Skeletal muscle tissue (tissue), 4 donors: ENCODE measurements around the gene ZNF799. TPM values are rescaled to one million over a fixed set of nuclear protein-coding genes. Genes with fewer than 3 reads are reported as not detected.
A peak's percentile ranks its signal among the peaks of the same experiment; 100 is the strongest.
"Not testable (repeated sequence)": the region's sequence is repeated elsewhere in the genome, so short reads cannot be mapped to it uniquely, and the experiment has no call there.

ENCODE experiments used
- H3K27ac ChIP-seq: one replicate; pipeline ENCODE4 v1.7.0; 2013; ENCODE audit warnings: mild to moderate bottlenecking, low read depth, low read length, inconsistent platforms
- H3K27me3 ChIP-seq, 3 donors: one replicate each; pipeline ENCODE4 v1.7.0; 2013; ENCODE audit warnings: low read length in 3 of 3; ENCODE audit not compliant: control insufficient read depth in 3 of 3, insufficient read depth in 3 of 3
- H3K36me3 ChIP-seq, 3 donors: one replicate each; pipeline ENCODE4 v1.7.0; 2013; ENCODE audit warnings: low read length in 3 of 3; ENCODE audit not compliant: control insufficient read depth in 3 of 3, insufficient read depth in 3 of 3
- H3K4me1 ChIP-seq, 3 donors: one replicate each; pipeline ENCODE4 v1.7.0; 2013; ENCODE audit warnings: low read length in 3 of 3, mild to moderate bottlenecking in 3 of 3; ENCODE audit not compliant: control insufficient read depth in 3 of 3, insufficient read depth in 3 of 3
- H3K4me3 ChIP-seq, 3 donors: one replicate each; pipeline ENCODE4 v1.7.0; 2013; ENCODE audit warnings: low read length in 3 of 3
- H3K9ac ChIP-seq, 3 donors: one replicate each; pipeline ENCODE4 v1.7.0; 2013; ENCODE audit warnings: low read length in 3 of 3, mild to moderate bottlenecking in 3 of 3, moderate library complexity in 2 of 3, low read depth in 1 of 3
- H3K9me3 ChIP-seq, 3 donors: one replicate each; pipeline ENCODE4 v1.7.0; 2013; ENCODE audit warnings: low read length in 3 of 3; ENCODE audit not compliant: control insufficient read depth in 3 of 3
- total RNA-seq: library from RNA; depleted of rRNA; stranded (reverse); fragments of >200 nt; gene quantifications from one replicate; pipeline ENCODE4 v1.2.3, GENCODE V29; 2014
- donor health status: Osteomylitis.

The ZNF799 gene
- total RNA-seq, 1 donor from 2014 or later: 5.7 TPM

DNA sequence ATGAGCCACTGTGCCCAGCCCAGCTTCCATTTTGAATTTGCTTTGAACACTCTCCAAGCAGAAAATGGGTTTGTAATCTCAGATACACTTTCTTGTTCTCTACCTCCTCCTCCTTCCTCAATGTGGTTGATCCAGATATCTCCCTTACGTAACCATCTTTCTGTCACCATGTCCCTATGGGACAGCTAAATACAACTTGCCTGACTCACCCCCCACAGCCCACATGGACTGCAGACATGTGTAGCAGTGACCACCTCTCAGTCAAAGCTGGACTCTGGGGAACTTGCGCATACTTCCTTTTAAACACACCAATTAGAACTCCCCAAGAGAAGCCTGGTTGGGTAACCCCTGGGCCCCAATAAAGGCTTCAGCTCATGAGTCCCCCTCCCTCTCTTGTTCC lies 10.8 kb upstream of the ZNF799 start:
- Histone ChIP-seq H3K4me3 (no peak overlapping the region), H3K9me3 (peaks cover 0 to 2% (median 0%) of the 10 kb centered on the region in 3 donors), H3K4me1 (no peaks in the 10 kb centered on the region), H3K9ac (no peak overlapping the region), H3K27ac (no peak overlapping the region), H3K36me3 (no peaks in the 10 kb centered on the region), H3K27me3 (no peaks in the 10 kb centered on the region)

DNA sequence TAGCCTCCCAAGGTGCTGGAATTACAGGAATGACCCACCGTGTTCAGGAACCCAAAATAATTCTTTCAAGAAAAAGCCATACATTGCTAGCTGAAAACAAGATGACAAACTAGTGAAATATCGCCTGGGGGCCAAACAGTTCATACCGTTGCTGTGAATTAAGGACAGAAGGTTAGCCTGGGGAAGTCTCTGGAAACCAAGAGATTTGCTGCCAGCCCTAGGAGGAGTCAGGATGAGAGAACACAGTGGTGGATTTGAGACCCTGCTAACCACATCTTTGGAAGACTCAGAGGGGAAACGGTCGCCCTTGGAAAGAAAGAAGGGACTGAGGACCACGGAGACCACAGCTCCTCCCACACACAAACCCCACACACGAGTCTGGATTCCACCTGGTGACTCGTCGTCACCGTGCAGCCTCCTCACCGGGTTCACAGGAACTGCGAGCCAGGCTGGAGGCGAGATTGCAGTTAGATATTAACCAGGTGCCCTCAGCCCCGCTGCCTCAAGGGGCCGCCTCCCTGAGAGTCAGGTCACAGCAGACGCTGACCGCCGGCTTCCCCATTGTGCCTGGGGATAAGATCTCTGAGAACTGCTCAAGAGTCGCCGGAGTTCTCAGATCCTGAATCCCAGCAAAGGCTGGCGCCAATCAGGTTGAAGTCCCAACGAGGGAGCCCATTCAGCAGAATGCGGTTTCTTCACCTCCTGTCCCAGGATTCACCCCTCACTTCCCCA lies 1.0 kb downstream of the ZNF799 start:
- H3K4me1 ChIP-seq, H3K27me3 ChIP-seq, H3K9me3 ChIP-seq, H3K36me3 ChIP-seq: not testable (repeated sequence)
- H3K9ac ChIP-seq: peak overlapping the region; percentile 82 to 85 (median 85)
- peak overlapping the region; percentile 85 to 93 (median 87) for H3K4me3 ChIP-seq
- peak overlapping the region; percentile 77 for H3K27ac ChIP-seq

DNA sequence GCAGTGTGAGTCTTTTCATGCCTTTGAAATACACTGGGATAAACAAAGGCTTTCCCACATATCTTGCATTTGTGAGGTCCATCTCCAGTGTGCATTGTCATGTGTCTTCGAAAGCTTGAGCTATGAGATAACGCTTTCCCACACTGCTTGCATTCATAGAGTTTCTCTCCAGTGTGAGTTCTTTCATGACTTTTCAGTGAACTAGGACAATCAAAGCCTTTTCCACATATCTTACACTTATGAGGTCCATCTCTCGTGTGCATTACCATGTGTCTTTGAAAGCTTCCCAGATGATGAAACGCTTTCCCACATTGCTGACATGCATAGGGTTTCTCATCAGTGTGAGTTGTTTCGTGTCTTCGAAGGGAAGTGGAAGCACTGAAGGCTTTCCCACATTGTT lies 9.9 kb downstream of the ZNF799 start:
- not testable (repeated sequence) for H3K9ac ChIP-seq, H3K4me1 ChIP-seq, H3K9me3 ChIP-seq, H3K4me3 ChIP-seq, H3K27me3 ChIP-seq, H3K27ac ChIP-seq
- peaks cover 11 to 20% (median 16%) of the 10 kb centered on the region in 3 donors for H3K36me3 ChIP-seq

DNA sequence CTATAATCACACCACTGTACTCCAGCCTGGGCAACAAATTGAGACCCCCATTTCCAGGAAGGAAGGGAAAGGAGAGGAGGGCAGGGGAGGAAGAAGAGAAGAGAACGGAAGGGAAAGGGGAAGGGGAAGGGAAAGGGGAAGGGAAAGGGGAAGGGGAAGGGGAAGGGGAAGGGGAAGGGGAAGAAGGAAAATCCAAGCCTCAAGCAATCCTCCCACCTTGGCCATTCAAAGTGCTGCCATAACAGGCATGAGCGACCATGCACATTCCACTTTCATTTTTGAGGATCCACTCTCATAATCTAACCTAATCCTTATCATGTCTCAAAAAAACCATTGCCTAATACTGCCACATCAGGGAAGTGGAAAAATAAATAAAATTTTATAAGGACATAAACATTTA lies 14.7 kb downstream of the ZNF799 start:
- not testable (repeated sequence) for H3K27me3 ChIP-seq, H3K4me3 ChIP-seq, H3K27ac ChIP-seq, H3K9ac ChIP-seq, H3K4me1 ChIP-seq, H3K9me3 ChIP-seq
- peaks cover 13 to 25% (median 20%) of the 10 kb centered on the region in 3 donors for H3K36me3 ChIP-seq

DNA sequence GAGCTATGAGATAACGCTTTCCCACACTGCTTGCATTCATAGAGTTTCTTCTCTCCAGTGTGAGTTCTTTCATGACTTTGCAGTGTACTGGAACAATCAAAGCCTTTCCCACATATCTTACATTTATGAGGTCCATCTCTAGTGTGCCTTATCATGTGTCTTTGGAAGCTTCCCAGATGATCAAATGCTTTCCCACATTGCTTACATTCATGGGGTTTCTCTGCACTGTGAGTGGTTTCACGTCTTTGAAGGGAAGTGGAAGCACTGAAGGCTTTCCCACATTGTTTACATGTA lies 20.7 kb downstream of the ZNF799 start:
- no peak overlapping the region for H3K9ac ChIP-seq
- H3K4me1 ChIP-seq: no peaks in the 10 kb centered on the region
- peak overlapping the region in 1 of 3 donors; percentile 30 for H3K4me3 ChIP-seq
- H3K36me3 ChIP-seq: peaks cover 16 to 33% (median 24%) of the 10 kb centered on the region in 3 donors
- no peak overlapping the region for H3K27ac ChIP-seq
- peaks cover 0 to 23% (median 8%) of the 10 kb centered on the region in 3 donors for H3K9me3 ChIP-seq
- H3K27me3 ChIP-seq: no peaks in the 10 kb centered on the region

DNA sequence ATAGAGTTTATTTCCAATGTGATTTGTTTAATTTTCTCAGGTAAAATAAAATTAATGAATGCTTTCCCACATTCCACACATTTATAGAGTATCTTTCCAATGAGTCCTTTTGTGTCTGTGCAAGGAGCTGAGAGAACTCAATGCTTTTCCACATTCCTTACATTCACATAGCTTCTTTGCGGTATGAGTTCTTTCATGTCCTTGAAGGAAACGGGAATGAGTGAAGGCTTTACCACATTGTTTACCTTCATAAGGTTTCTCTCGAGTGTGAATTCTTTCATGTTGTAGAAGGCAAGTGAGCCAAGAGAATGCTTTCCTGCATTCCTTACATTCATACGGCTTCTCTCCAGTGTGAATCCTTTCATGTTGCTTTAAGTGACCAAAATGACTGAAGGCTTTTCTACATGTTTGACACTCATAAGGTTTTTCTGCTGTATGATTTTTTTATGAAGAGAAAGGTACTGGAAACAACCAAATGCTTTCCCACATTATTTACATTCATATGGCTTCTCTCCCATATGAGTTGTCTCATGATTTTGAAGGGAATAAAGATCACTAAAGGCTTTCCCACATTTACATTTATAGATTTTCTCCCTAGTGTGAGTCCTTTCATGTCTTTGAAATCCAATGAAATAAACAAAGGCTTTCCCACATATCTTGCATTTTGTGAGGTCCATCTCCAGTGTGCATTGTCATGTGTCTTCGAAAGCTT lies 21.2 kb downstream of the ZNF799 start:
- Histone ChIP-seq H3K27ac (no peak overlapping the region), H3K27me3 (no peaks in the 10 kb centered on the region), H3K36me3 (peaks cover 16 to 33% (median 24%) of the 10 kb centered on the region in 3 donors), H3K9me3 (peaks cover 0 to 23% (median 8%) of the 10 kb centered on the region in 3 donors), H3K4me1 (no peaks in the 10 kb centered on the region), H3K4me3 (no peak overlapping the region), H3K9ac (no peak overlapping the region)

DNA sequence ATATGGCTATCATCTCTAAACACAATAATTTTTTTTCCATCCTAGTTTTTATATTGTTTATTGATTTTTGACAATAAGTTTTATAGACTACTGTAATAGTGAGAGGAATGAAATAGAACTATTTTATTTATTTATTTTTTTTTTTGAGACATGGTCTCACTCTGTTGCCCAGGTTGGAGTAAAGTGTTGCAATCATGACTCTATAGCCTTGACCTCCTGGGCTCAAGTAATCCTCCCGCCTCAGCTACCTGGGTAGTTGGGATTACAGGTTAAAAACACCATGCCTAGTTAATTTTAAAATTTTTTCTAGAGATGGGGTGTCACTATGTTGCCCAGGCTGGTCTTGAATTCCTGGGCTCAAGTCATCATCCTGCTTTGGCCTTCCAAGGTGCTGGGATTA lies 27.0 kb downstream of the ZNF799 start:
- Histone ChIP-seq H3K4me1 (no peaks in the 10 kb centered on the region), H3K27me3 (no peaks in the 10 kb centered on the region), H3K9ac (no peak overlapping the region), H3K9me3 (peaks cover 0 to 6% (median 3%) of the 10 kb centered on the region in 3 donors), H3K27ac (no peak overlapping the region), H3K4me3 (no peak overlapping the region), H3K36me3 (peaks cover 0 to 4% (median 0%) of the 10 kb centered on the region in 3 donors)

DNA sequence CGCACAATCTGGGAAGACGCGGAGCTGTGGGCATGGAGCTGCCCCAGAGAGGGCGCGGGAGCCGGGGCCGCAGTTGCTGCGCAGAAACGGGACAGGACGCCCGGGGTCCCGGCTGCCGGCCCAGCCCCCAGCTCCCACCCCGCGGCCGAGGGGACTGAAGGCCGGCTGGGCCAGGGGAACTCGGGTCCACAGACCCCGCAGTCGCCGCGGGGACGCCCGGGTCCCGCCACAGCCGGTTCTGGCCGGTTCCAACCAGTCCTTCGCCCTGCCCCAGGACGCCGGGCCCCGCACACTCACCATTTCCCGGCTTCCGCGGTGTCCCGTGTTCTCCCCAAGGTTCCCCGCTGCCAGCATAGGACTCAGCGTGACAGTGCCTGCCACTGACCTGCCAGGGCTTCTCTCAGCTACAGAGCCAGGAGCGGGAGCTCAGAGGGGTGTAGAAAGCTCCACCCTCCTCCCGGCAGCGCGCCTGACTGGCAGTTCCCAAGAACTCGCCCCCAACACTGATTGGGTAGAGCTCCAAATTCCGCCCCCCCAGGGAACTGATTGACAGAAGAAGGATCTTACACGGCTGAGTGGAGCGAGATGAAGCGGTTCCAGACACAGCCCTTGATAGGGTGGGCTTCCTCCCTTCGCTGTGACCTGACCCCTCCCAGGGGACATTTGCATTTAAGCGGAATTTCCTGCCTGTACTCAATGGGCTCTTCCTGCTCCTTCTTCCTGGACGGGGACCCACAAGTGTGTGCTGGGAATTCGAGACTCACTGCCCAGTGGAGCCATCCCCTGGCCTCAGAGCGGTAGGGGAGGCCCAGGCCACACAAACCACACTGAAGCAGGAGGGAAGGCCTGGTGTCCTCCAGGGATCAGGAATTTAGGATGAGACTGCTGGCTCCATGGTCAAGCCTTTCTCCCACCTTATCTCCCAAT lies 35.6 kb downstream of the ZNF799 start, which contains the start of gene ZNF442:
TSS of gene ZNF442 (minus strand) at position 448 of the 927 bp plus-strand sequence. CDS start 2,052 bp downstream, outside the sequence.
- H3K27me3 ChIP-seq: no peaks in the 10 kb centered on the region
- peaks cover 4 to 20% (median 9%) of the 10 kb centered on the region in 3 donors for H3K4me1 ChIP-seq
- peak within 1 kb of the TSS; percentile 96 for H3K27ac ChIP-seq
- peak within 1 kb of the TSS; percentile 88 to 92 (median 89) for H3K4me3 ChIP-seq
- no peaks in the 10 kb centered on the region for H3K36me3 ChIP-seq
- H3K9me3 ChIP-seq: no peaks in the 10 kb centered on the region
- H3K9ac ChIP-seq: peak within 1 kb of the TSS; percentile 79 to 93 (median 90)

DNA sequence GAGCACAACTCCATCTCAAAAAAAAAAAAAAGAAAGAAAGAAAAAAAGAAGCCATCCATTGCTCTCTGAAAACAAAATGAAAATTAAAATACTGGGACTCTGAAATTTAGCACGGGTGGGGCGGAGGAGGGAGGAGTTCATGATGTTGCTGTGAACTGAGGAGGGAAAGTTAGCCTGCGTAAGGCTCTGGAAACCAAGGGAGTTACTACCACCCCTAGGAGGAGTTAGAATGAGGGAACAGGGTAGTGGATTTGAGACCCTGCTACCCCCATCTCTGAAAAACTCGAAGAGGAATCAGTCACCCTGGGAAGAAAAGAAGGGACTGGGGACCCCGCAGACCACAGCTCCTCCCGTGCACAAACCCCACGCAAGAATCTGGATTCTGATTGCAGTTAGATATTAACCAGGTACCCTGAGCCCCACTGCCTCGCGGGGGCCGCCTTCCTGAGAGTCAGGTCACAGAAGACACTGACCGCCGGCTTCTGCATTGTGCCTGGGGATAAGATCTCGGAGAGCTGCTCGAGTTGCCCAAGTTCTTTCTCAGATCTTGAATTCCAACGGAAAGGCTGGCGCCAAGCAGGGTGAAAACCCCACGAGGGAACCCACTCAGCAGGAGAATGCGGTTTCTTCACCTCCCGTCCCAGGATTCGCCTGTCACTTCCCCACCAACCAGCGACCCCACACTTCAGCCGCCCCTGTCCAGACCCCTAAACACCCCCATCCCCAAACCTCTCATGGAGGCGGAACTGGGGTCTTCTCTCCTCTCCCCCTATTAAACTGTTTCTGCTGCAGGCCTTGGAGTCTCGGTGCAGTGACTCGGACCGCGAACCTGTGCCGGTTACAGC lies 36.5 kb downstream of the ZNF799 start:
- H3K9me3 ChIP-seq: no peaks in the 10 kb centered on the region
- H3K27me3 ChIP-seq: no peaks in the 10 kb centered on the region
- H3K4me1 ChIP-seq: peaks cover 4 to 20% (median 9%) of the 10 kb centered on the region in 3 donors
- H3K36me3 ChIP-seq: no peaks in the 10 kb centered on the region
- H3K27ac ChIP-seq: peak overlapping the region; percentile 96
- peak overlapping the region; percentile 88 to 92 (median 89) for H3K4me3 ChIP-seq
- H3K9ac ChIP-seq: peak overlapping the region; percentile 79 to 93 (median 90)
